Activated T-helper 17 cell treated with anti-CD3 and anti-CD28 coated beads, Interleukin-2, amount 50 U/mL, for 72 hours (primary cell): ENCODE data around the gene TSSK3. TPM values are rescaled to one million over a fixed set of nuclear protein-coding genes. Genes with fewer than 3 reads are reported as not detected.
"Not testable (repeated sequence)": the region's sequence is repeated elsewhere in the genome, so short reads cannot be mapped to it uniquely, and the experiment has no call there.

ENCODE experiments used
- ATAC-seq: fragments of 150-1000 bp; cut with Tn5 transposase; replicated peaks from 2 replicates; pipeline ENCODE4 v1.10.0; 2021; ENCODE audit warnings: mild to moderate bottlenecking, moderate library complexity
- H3K27ac Mint-ChIP-seq: one replicate; pipeline ENCODE4 v1.8.0; 2022; ENCODE audit warnings: mixed read lengths
- H3K27me3 Mint-ChIP-seq: one replicate; pipeline ENCODE4 v1.8.0; 2022; ENCODE audit warnings: mixed read lengths
- H3K36me3 Mint-ChIP-seq: one replicate; pipeline ENCODE4 v1.8.0; 2022; ENCODE audit warnings: low read depth, mild to moderate bottlenecking, mixed read lengths
- H3K4me1 Mint-ChIP-seq: one replicate; pipeline ENCODE4 v1.8.0; 2022; ENCODE audit warnings: mixed read lengths
- H3K4me3 Mint-ChIP-seq: one replicate; pipeline ENCODE4 v1.8.0; 2022; ENCODE audit warnings: mild to moderate bottlenecking, mixed read lengths
- H3K9me3 Mint-ChIP-seq: one replicate; pipeline ENCODE4 v1.8.0; 2022; ENCODE audit warnings: mixed read lengths
- total RNA-seq, 2 donors: library from RNA; stranded (reverse); gene quantifications; one replicate each; pipeline ENCODE4 v1.2.3, GENCODE V29; 2022

TSSK3 gene
- total RNA-seq, 2 donors from 2014 or later: 0.61 to 1.7 TPM

DNA sequence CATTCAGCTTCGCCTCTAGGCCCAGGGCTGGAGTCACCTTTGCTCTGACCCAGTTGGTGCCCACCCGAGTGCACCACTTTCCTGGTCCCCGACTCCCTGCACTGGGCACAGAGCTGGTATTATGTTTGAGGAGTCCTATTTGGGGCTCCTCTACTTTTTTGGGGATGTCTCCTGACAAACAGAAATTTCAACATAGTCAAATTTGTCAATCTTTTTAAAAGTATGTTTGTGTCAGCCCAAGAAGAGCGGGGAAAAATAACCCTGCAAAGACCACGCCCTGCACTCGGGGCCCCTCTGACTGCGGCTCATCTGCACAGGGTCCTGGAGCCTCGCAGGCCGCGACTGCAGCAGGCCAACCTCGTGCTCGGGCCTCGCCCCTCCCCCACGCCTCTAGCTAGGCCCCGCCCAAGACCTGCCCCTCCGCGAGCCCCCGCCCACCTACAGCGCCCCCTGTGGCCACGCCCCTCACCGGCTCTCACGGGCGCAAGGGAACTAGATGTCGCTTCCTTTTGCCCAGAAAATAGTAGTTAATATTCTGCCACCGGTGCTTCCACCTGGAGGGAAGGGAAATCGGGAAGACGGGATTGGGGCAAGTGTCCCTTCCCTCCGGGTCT is 11.4 kb upstream of the TSSK3 start:
- H3K4me3 Mint-ChIP-seq: peak overlapping the region; percentile 64
- ATAC-seq: peak; percentile 72
- H3K27me3 Mint-ChIP-seq: no peaks in the 10 kb centered on the region
- no peak overlapping the region for H3K27ac Mint-ChIP-seq
- no peaks in the 10 kb centered on the region for H3K36me3 Mint-ChIP-seq
- no peaks in the 10 kb centered on the region for H3K9me3 Mint-ChIP-seq
- peaks cover 16% of the 10 kb centered on the region for H3K4me1 Mint-ChIP-seq

DNA sequence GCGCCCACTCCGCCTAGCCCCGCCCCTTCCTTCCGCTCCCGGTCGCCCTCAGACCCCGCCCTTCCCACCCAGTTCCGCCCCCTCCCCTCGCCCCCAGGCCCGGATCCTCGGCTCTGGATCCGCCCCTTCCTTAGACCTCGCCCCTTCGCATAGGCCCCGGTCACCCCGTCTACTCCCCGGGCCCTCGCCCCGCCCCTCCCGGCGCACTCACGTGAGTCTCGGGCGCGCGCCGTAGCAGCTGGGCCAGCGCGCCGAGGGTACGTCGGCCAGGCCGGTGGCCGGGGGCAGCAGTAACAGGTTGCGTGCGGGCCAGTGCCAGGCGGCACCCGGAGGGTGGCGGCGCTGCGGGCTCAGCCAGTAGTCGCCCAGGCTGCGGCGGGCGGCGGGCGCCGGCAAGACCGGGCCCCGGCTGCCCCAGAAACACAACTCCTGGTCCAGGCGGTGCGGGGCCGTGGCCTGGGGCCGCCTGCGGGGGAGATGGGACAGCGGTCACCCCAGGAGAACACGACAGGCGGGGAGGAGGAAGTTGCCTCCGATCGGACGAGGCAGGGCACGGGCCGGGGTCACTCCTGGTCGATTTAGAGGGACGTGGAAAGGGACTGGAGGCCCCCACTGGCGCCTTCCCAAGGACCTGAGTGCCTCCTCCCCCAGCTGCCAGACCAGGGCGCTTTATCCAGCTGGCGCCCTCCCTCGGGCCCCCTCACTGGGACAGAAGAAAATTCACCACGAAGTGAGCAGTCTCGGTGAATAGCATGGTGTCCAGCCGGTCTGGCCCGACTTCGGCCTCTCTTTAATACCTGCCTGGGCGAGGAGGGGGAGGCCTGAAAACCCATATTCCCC is 10.7 kb upstream of the TSSK3 start:
- no peak overlapping the region for H3K27ac Mint-ChIP-seq

DNA sequence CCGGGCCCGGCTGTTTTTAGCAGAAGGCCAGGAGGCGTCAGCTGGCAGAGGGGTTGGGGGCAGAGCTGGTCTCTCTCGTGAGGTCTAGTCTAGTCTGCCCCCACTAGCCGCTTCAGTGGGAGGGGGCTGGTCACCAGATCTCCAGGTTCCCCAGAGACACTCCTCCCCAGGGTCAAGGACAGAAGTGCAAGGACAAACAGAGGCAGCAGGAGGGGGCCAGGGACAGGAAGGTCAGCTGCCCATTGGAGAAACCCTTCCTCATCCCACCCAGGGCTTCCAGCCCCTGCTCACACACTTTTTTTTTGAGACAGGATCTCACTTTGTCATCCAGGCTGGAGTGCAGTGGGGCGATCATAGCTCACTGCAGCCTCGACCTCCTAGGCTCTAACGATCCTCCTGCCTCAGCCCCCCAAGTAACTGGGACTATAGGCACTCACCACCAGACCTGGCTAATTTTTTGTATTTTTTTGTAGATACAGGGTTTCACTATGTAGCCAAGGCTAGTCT is 10.0 kb upstream of the TSSK3 start:
- no peak for ATAC-seq
- Mint-ChIP-seq H3K27ac (peak overlapping the region; percentile 43), H3K36me3 (no peaks in the 10 kb centered on the region), H3K9me3 (no peaks in the 10 kb centered on the region), H3K4me3 (peak overlapping the region; percentile 64), H3K4me1 (peaks cover 14% of the 10 kb centered on the region), H3K27me3 (no peaks in the 10 kb centered on the region)

More for the DNA sequence above, 10.7 kb upstream of the TSSK3 start:
- H3K27me3 Mint-ChIP-seq: no peaks in the 10 kb centered on the region
- peak overlapping the region; percentile 64 for H3K4me3 Mint-ChIP-seq
- peaks cover 14% of the 10 kb centered on the region for H3K4me1 Mint-ChIP-seq
- no peaks in the 10 kb centered on the region for H3K36me3 Mint-ChIP-seq
- H3K9me3 Mint-ChIP-seq: no peaks in the 10 kb centered on the region
- peak; percentile 94 for ATAC-seq

DNA sequence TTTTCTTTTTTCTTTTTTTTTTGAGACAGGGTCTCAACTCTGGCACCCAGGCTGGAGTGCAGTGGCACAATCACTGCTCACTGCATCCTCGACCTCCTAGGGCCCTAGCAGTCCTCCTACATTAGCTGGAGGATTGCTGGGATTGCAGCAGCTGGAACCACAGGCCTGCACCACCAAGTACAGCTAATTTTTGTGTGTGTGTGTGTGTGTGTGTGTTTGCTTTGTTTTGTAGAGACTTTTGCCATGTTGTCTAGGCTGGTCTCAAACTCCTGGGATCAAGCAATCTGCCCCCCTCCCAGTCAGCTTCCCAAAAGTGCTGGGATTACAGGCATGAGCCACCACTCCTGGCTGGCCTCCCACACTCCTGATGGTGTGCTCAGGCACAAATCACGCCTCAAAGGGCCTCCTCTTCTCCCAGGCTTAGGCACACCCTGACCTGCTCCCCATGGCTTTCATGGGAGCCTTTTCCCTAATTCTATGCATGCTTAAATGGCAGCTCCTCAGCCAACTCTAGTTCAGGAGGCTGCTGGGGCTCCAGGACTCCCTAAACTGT is 9.4 kb upstream of the TSSK3 start:
- Mint-ChIP-seq H3K27ac (peak overlapping the region; percentile 44), H3K36me3 (no peaks in the 10 kb centered on the region), H3K9me3 (no peaks in the 10 kb centered on the region), H3K4me3 (peak overlapping the region; percentile 64), H3K27me3 (no peaks in the 10 kb centered on the region), H3K4me1 (peaks cover 14% of the 10 kb centered on the region)
- no peak for ATAC-seq

DNA sequence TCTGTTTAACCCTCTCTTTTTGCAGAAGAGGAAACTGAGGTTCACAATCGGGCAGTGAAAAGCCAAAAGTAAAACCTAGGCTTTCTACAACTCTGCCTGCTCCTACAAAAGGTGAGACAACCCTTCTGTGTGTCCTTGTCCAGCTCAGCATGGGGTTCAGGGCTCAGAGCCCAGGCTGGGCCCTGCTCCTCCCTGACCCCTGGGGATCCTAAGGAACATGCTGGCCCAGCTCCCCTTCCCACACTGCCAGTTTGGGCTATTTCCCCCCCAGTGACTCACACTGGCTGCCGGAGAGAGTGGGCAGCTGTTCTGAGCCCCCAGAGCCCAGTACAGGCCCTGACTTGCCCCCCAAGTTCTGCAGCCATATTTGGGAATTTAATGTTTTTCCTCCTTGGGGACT is 8.9 kb upstream of the TSSK3 start:
- Mint-ChIP-seq H3K4me1 (peaks cover 14% of the 10 kb centered on the region), H3K27me3 (no peaks in the 10 kb centered on the region), H3K9me3 (no peaks in the 10 kb centered on the region), H3K27ac (peak overlapping the region; percentile 44), H3K4me3 (peak overlapping the region; percentile 64), H3K36me3 (no peaks in the 10 kb centered on the region)
- no peak for ATAC-seq

DNA sequence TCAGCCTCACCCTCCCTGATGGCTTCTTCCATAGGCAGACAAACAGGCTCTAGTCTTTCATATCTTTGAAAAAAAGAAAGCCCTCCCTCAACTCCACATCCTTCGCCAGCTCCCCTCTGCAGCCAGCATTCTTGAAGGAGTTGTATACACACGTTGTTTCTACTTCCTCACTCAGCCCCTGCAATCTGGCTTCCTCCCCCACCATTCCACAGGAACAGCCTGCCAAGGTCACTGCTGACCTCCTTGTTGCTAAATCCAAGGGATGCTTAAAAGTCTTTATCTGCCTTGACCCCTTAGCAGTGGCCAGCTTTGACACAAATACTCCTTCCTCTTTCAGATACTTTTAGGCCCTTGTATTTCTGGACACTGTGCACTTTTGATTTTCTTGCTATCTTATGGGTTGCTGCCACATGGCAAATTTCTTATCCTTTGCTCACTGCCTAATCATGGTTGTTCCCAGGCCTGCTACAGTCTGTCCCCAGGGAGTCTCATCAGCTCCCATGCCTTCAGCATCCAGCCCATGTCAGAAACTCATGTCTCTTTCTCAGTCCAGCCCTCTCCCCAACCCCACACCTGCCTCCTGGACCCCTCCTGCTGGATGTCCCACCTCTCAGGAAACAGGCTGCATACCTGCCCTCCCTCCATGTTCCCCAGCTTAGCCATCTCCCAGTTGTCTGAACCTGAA is 8.3 kb upstream of the TSSK3 start:
- no peak for ATAC-seq
- Mint-ChIP-seq H3K4me3 (peak overlapping the region; percentile 64), H3K4me1 (peaks cover 12% of the 10 kb centered on the region), H3K36me3 (no peaks in the 10 kb centered on the region), H3K27ac (peak overlapping the region; percentile 44), H3K9me3 (no peaks in the 10 kb centered on the region), H3K27me3 (no peaks in the 10 kb centered on the region)

DNA sequence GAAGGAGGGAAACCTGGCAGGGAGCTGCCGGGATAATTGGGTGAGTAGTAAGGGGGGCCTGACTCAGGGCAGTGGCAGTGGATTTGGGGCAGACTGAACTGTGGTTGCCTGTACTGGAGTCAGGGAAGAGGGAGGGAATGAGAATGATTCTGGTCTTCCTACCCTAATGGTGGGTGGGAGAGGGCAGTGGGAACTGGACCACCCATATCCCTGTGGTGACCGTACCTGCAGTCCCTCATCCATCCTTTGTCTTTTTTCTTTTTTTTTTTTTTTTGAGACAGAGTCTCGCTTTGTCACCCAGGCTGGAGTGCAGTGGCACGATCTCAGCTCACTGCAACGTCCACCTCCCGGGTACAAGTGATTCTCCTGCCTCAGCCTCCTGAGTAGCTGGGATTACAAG is 6.6 kb upstream of the TSSK3 start:
- not testable (repeated sequence) for H3K27me3 Mint-ChIP-seq, H3K36me3 Mint-ChIP-seq, H3K9me3 Mint-ChIP-seq, ATAC-seq, H3K27ac Mint-ChIP-seq, H3K4me1 Mint-ChIP-seq, H3K4me3 Mint-ChIP-seq

DNA sequence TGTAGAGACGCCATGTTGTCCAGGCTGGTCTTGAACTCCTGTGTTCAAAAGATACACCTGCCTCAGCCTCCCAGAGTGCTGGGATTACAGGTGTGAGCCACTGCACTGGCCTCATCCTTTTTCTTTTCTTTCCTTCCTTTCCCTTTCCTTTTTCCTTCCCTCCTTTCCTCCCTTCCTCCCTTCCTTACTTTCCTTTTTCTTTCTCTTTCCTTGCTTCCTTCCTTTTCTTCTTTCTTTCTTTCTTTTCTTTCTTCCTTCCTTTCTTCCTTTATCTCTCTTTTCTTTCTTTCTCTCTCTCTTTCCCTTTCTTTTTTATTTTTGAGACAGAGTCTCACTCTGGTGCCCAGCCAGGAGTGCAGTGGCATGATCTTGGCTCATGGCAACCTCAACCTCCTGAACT is 5.9 kb upstream of the TSSK3 start:
- ATAC-seq: no peak
- H3K27ac Mint-ChIP-seq: peak overlapping the region; percentile 50

DNA sequence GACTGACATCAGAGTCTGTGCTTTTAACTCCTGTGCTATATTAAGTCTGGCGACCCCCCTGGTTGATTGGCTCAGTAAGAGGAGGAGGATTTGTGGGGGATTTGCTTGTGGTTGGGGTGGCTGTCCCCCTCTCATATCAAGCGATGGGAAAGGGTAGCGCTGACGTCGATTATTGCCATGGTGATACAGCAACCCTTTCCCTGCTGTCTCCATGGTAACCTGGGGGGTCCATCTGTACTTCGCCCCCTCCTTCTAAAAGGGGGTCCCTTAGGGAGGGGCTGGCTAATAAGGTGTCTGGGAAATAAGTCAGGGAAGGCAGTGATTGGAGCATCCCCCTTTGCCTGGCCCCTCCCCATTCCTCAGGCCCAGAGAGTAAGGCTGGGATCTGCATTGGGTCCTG is 4.7 kb upstream of the TSSK3 start:
- Mint-ChIP-seq H3K4me1 (peaks cover 10% of the 10 kb centered on the region), H3K27me3 (peaks cover 4% of the 10 kb centered on the region), H3K27ac (no peak overlapping the region), H3K4me3 (no peak overlapping the region), H3K36me3 (peaks cover 12% of the 10 kb centered on the region), H3K9me3 (no peaks in the 10 kb centered on the region)
- no peak for ATAC-seq

More for the DNA sequence above, 5.9 kb upstream of the TSSK3 start:
- H3K9me3 Mint-ChIP-seq: no peaks in the 10 kb centered on the region
- no peak overlapping the region for H3K4me3 Mint-ChIP-seq
- peaks cover 4% of the 10 kb centered on the region for H3K27me3 Mint-ChIP-seq
- peaks cover 8% of the 10 kb centered on the region for H3K36me3 Mint-ChIP-seq
- peaks cover 6% of the 10 kb centered on the region for H3K4me1 Mint-ChIP-seq

DNA sequence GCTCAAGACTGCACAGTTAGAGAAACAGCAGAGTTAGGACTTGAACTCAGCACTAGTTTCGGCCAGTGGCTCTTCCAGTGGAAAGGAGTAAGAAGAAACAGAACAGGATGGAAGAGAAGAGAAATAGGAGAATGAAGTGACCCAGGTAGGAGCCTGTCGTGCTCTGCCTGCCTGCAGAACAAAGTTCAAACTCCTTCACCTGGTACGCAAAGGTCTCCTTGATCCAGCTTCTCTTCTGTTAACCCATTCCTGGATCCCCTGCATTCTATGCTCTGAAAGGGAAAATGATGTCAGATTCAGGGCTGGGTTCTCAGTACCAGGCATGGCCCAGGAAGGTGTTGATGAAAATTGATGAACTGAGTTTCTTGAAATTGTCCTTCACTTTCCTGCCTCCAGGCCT is 3.9 kb upstream of the TSSK3 start:
- no peak overlapping the region for H3K27ac Mint-ChIP-seq
- H3K4me3 Mint-ChIP-seq: no peak overlapping the region
- H3K9me3 Mint-ChIP-seq: no peaks in the 10 kb centered on the region
- H3K4me1 Mint-ChIP-seq: peaks cover 12% of the 10 kb centered on the region
- H3K27me3 Mint-ChIP-seq: peaks cover 4% of the 10 kb centered on the region
- peaks cover 19% of the 10 kb centered on the region for H3K36me3 Mint-ChIP-seq
- ATAC-seq: no peak

DNA sequence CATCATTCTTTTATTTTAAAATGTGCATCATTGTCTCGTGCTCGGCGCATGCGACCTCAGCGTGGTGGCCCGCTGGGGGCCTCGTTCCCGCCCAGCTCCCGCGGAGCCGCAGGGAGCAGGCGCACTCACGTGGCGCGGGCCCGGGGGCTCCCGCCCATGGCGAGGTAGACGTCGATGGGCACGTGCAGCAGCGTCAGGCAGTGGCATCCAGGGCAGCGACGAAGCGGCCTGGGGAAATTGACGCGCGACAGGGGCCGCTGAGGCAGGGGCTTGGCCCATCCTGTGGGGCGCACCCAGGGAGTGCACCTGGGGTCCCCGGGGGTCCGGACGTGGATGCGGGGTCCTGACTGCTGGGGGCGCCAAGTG is 1.0 kb upstream of the TSSK3 start:
- no peak for ATAC-seq
- H3K27ac Mint-ChIP-seq: peak overlapping the region; percentile 77
- peaks cover 44% of the 10 kb centered on the region for H3K36me3 Mint-ChIP-seq
- no peaks in the 10 kb centered on the region for H3K9me3 Mint-ChIP-seq
- peaks cover 4% of the 10 kb centered on the region for H3K27me3 Mint-ChIP-seq
- peak overlapping the region; percentile 72 for H3K4me3 Mint-ChIP-seq
- peaks cover 12% of the 10 kb centered on the region for H3K4me1 Mint-ChIP-seq

DNA sequence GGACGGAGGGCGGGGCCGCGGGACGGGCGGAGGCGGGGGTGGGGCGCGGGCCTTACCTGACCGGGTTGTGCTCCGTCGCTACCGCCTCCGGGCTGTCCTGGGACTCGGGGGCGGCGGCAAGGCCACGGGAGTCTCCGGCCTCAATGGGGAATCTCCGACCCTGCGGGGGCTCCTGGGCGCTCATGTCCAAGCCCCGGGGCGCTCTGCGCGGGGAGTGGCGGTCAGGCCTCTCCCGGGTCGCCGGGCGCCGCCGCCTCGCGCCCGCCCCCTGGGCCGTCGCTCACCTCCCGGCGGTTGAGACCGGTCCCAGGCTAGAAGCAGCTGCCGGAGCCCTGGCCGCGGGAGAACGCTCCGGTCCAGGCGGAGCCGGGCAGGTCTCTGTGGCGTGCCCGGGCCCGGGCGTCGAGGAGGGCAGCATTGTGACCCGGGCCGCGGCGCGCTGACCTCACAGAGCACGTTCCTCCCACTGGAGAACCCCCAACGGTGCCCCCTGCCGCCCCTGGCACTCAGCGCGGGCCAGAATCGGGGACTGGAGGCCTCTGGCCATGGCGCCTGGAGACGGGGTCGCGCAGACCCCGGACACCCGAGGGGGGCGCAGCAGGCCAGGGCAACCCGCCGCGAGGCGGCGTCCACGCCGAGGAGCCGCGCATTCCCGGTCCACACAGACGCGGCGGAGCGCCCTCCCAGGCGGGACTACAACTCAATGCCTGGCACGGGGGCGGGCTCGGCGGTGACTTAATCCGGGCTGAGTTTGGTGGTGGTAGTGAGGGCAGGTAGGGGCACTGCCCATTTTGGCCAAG is 465 bp upstream of the TSSK3 start:
- peak; percentile 57 for ATAC-seq
- H3K9me3 Mint-ChIP-seq: no peaks in the 10 kb centered on the region
- H3K4me3 Mint-ChIP-seq: no peak overlapping the region
- peaks cover 4% of the 10 kb centered on the region for H3K27me3 Mint-ChIP-seq
- peaks cover 12% of the 10 kb centered on the region for H3K4me1 Mint-ChIP-seq
- peaks cover 46% of the 10 kb centered on the region for H3K36me3 Mint-ChIP-seq
- no peak overlapping the region for H3K27ac Mint-ChIP-seq

DNA sequence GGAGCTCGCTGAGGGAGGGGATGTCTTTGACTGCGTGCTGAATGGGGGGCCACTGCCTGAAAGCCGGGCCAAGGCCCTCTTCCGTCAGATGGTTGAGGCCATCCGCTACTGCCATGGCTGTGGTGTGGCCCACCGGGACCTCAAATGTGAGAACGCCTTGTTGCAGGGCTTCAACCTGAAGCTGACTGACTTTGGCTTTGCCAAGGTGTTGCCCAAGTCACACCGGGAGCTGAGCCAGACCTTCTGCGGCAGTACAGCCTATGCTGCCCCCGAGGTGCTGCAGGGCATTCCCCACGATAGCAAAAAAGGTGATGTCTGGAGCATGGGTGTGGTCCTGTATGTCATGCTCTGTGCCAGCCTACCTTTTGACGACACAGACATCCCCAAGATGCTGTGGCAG is 1.4 kb downstream of the TSSK3 start:
- H3K4me1 Mint-ChIP-seq: peaks cover 12% of the 10 kb centered on the region
- no peak overlapping the region for H3K4me3 Mint-ChIP-seq
- H3K9me3 Mint-ChIP-seq: no peaks in the 10 kb centered on the region
- H3K27me3 Mint-ChIP-seq: peaks cover 4% of the 10 kb centered on the region
- peaks cover 59% of the 10 kb centered on the region for H3K36me3 Mint-ChIP-seq
- no peak overlapping the region for H3K27ac Mint-ChIP-seq
- no peak for ATAC-seq

DNA sequence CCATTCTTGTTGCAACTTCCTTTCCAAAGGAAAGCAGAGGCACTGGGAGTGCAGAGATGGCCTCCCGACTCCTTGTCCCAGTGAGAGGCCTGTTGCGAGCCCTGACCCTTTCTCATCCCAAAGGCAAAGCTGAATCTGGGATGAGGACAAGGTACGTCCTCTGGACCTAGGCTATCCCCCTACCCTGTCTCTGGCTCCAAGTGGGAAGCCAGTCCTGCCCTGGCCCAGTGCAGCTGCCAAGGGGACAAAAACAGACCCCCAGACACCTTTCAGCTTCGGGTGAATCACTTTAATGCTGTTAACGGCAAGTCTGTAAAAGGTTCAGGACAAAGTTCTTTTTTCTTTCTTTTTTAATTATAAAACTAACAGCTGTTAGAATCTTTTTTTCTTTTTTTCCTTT is 2.5 kb downstream of the TSSK3 start:
- ATAC-seq: no peak
- Mint-ChIP-seq H3K4me1 (peaks cover 12% of the 10 kb centered on the region), H3K27me3 (peaks cover 4% of the 10 kb centered on the region), H3K9me3 (no peaks in the 10 kb centered on the region), H3K27ac (no peak overlapping the region), H3K36me3 (peaks cover 71% of the 10 kb centered on the region), H3K4me3 (no peak overlapping the region)
